Fibroblast of the conjunctiva (primary cell): Measurements from ENCODE around the gene PLAAT3.
"Not testable (repeated sequence)": the region's sequence is repeated elsewhere in the genome, so short reads cannot be mapped to it uniquely, and the experiment has no call there.

Experiments
- DNase-seq: peaks from one replicate; pipeline ENCODE4 v3.0.0-alpha.2; 2010; ENCODE audit warnings: low read depth

PLAAT3 gene

GRCh38 chr11:63537293-63538101 is 76.7 kb downstream of the PLAAT3 start:
- peak; percentile 54 for DNase-seq

- DNase-seq = peak; percentile 43
Observed at GRCh38 chr11:63536669-63537292, 77.5 kb downstream of the PLAAT3 start, which contains the start of gene PLAAT4. TSS of gene PLAAT4 (plus strand) at chr11:63536808. CDS start at chr11:63536869, 61 bp downstream.

- no peak for DNase-seq
Observed at GRCh38 chr11:63535734-63536133, 78.5 kb downstream of the PLAAT3 start.

GRCh38 chr11:63534895-63535461 is 79.3 kb downstream of the PLAAT3 start:
- DNase-seq = no peak

- DNase-seq = no peak
Observed at GRCh38 chr11:63534076-63534475, 80.2 kb downstream of the PLAAT3 start.

- no peak for DNase-seq
Observed at GRCh38 chr11:63532799-63533475, 81.3 kb downstream of the PLAAT3 start.

- no peak for DNase-seq
Observed at GRCh38 chr11:63532117-63532516, 82.1 kb downstream of the PLAAT3 start.

- DNase-seq = peak; percentile 67
Observed at GRCh38 chr11:63531074-63531792, 83.0 kb downstream of the PLAAT3 start.

- no peak for DNase-seq
Observed at GRCh38 chr11:63530021-63530420, 84.2 kb downstream of the PLAAT3 start.

- DNase-seq = not testable (repeated sequence)
Observed at GRCh38 chr11:63529373-63529772, 84.9 kb downstream of the PLAAT3 start.

GRCh38 chr11:63528729-63529278 is 85.4 kb downstream of the PLAAT3 start:
- DNase-seq = not testable (repeated sequence)

- DNase-seq = not testable (repeated sequence)
Observed at GRCh38 chr11:63528156-63528555, 86.1 kb downstream of the PLAAT3 start.

GRCh38 chr11:63527667-63528066 is 86.6 kb downstream of the PLAAT3 start:
- DNase-seq = no peak
